ENCODE measurements around the gene ADAM21. TPM values are rescaled to one million over a fixed set of nuclear protein-coding genes. Genes with fewer than 3 reads are reported as not detected.
"Not testable (repeated sequence)": the region's sequence is repeated elsewhere in the genome, so short reads cannot be mapped to it uniquely, and the experiment has no call there.

ADAM21 gene
- total RNA-seq, 1 experiment from 2014 or later = 0.49 TPM

- not testable (repeated sequence) for DNase-seq (ENCODE audit: low read depth)
Measured at GRCh38 chr14:70477356-70478105, 25.6 kb downstream of the ADAM21 start.

- no peak for DNase-seq (ENCODE audit: low read depth)
Measured at GRCh38 chr14:70489579-70490200, 37.7 kb downstream of the ADAM21 start.

- DNase-seq (ENCODE audit: low read depth) = no peak
Measured at GRCh38 chr14:70498191-70498590, 46.2 kb downstream of the ADAM21 start.

Other genes with a start within 250 kb of the ADAM21 start
- gene COX16, start 92.5 kb upstream of the ADAM21 start, total RNA-seq (2014; rRNA removed; shearing (Covaris generic)) = 58.9 and 81.6 TPM in 2 replicates
- 17.1 and 20.2 TPM in 2 replicates for gene SYNJ2BP, start 35.1 kb upstream of the ADAM21 start, total RNA-seq (2014; rRNA removed; shearing (Covaris generic))
- gene ADAM20, start 82.8 kb downstream of the ADAM21 start, total RNA-seq (2014; rRNA removed; shearing (Covaris generic)) = not detected in 2 replicates
- gene MED6, start 148.5 kb downstream of the ADAM21 start, total RNA-seq (2014; rRNA removed; shearing (Covaris generic)) = 37.2 and 37.8 TPM in 2 replicates
- 0.07 and 1.3 TPM in 2 replicates for gene TTC9, start 189.7 kb downstream of the ADAM21 start, total RNA-seq (2014; rRNA removed; shearing (Covaris generic))